Raji (cell line): Measurements from ENCODE around the gene GHR.

ENCODE experiments used
- POLR2A ChIP-seq: IDR thresholded peaks from 2 replicates; pipeline ENCODE4 v1.6.1; 2011; ENCODE audit warnings: low read depth, low read length, control low read depth; ENCODE audit not compliant: insufficient read depth

The GHR gene

DNA sequence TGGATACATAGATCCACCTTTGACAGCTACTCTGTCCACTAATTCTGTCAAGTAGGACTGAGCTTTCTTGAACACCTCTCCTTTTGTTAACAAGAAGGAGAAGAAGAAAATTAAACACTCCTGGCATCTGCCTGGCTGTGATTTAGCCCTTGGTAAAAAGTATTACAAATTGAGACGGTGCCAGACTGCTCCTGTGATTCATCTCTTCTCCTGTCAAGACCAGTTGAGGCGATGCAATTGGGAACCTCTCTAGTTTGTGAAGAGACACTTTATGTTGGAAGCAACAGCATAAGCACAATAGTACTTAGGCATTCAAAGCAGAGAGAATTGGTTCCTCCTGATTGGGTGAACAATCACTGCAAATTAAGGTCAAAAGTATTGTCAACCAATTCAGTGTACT, 72.7 kb downstream of the GHR start:
- TF ChIP-seq POLR2A: no peak

DNA sequence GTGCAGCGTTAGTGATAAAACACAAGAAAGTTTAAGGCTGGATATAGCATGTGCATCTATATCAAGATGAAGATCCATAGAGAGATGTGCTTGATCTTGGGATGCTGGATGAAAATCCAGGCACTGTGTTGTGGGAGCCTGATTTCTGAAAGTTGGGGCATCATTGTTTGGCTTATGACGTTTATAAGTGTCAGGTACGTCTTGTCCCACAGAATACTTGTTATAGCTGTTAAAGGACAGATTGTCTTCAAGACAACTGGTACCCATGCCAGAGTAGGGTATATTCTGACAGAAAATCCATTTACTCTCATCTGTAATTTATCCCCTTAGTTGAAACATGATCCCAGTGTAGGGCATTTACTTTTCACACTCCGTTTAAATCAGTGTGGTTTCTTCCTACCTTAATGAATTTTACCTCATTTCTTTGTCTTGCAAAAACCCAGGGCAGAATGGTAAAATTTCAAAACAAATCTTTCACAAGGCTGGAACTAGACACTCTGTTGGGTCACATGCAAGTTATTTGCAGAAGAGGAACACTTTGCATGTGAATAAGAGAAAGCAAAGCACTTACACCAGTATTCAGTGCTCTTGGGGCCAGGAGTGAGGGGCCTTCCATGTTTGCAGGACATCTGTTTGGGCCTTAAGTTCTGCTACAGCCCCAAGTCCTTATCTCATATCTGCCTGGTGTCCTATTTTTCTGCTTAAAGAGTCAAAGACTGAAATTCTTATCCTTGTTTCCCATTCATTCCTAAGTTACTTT, 73.3 kb downstream of the GHR start:
- TF ChIP-seq POLR2A: no peak

DNA sequence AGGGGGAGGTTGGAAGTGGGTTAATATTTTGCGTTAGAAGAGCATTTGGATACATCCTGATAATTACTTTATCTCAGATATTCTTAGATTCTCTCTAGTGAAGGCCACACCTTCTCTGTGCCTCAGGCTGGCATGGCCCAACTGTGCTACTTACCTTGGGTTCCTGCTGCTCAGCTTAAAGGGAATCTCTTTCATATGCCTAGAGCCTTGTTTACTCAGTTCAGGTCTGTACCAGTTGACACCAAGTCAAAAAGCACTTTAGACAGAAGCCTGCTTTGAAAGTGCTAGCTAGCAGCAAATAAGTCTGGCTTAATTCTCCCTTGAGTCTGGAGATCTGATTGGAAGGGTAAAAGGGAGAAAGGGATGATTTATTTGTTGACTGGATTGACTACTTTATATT, 74.8 kb downstream of the GHR start:
- no peak for TF ChIP-seq POLR2A

DNA sequence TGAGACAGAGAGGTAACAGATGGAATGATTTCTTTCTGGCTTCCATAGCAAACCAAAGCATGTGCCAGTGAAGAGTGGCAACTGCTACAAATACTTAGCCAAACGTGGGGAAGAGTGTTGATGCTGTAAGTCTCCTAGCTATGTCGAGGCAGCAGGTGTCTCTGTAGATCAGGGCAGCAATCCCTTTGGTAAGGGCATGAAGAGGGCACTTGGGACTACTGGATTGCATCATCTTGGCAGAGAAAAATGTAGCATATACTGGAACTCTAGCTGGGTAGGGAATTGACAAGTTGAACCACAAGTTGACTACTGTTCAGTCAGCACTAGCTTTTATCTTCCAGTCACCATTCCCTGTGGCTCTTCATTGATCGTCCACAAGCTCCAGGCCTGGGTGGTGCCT, 75.8 kb downstream of the GHR start:
- no peak for TF ChIP-seq POLR2A

DNA sequence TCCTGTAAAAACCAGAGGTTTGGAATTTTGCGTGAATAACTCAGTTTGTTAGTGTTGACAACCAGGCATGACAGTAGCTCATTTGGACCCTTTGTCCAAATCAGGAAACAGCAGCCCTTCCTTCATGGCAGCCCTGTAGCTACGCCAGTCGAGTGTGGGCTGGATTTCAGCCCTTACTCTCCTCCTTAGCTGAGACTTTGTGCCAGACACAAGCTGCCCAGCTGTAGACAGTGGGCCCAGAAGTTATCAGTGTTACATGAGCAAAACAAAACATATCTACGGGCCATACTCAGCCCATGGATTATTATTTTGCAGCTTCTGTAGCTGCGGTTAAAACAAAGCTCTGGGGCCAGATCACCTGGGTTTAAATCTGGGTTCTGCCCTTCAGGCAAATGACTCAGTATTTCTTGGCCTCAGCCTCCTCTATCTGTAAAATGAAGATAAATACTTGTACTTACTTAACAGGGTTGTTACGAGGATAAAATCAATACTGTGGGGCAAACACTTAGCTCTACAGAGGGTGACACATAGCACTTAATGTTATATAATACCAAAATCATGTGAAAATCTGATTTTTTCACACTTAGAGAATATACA, 76.9 kb downstream of the GHR start:
- no peak for TF ChIP-seq POLR2A

DNA sequence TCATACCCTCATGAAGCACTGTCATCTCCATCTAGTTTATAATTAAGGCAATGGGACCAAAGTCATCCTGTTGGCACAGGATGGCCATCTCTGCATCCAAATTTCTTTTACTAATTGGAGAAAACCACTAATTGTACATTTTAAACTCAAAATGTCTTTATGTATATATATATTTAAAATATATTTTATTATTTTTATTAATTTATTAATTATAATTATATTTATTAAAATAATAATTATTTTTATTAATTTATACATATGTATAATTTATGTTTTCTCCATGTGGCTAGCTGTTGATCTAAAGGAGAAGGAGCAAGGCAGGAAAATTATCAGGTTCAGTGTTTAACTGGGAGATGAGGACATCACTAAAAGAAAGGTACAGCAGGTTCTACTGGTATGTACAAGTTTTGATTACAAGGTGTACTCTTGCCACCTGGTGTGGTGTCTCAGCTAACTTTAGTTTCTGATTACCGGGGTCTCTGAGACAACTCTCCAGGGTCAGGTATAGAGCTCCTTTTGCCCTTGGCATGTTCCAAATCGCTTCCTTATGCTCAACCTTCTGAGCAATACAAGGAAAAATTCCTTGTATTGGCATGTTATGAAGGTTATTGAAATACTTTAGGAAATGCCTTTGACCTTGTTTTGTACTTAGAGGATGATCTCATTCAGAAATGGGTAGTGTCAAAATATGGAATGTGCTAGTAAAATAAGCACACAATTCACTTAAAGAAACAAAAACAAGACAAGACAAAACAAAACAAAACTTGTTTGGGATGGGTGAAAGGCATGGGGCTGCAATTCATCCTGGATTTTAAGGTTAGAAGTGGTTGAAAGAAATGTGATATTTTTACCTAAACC, 79.6 kb downstream of the GHR start:
- TF ChIP-seq POLR2A: no peak

DNA sequence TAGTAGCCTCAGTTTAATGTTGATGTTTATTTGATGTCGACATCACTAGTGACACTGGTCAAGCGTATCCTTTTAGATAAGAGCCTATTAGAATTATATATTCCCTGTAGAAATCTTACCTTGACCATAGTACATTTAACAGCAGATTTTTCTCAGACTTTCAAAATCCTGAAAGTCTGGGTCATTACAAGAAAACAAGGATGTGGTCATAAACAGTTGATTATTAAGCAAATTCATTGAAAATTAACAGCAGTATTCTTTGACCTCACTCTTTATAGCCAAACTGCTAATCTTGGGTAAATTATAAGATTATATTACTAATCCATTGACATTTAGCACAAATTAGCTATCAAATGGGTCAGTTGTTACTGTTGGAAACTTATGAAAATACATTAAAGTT, 83.4 kb downstream of the GHR start:
- TF ChIP-seq POLR2A: no peak

DNA sequence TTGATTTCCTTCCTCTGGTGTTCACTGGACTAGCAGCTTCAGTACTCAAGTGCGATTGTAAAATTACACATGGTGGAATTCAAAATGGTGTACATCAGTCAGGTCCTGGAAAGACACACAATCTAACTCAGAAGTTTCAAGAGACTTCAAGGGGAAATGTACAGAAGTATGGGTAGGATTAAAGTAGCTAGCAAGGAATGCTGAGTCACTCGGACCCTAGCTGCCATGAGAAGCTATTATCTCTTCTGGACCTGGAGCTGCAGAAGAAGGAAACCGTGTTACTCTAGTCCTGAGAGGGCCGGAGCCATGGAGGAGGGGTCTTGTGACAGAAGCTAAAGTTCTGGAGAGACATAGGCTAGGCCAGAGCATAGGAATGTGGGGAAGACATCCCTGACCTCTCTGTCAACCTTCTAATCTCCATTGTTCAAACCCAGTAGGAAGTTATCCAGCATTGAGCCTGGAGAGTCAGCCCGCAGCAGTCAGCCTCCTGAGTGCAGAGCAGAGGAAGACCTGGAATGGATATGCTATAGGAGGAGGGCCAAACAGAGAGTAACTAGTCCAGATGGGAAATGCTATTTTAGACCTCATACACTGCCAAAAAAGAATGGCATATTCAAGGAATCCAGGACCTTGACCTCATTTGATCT, 84.3 kb downstream of the GHR start:
- no peak for TF ChIP-seq POLR2A

DNA sequence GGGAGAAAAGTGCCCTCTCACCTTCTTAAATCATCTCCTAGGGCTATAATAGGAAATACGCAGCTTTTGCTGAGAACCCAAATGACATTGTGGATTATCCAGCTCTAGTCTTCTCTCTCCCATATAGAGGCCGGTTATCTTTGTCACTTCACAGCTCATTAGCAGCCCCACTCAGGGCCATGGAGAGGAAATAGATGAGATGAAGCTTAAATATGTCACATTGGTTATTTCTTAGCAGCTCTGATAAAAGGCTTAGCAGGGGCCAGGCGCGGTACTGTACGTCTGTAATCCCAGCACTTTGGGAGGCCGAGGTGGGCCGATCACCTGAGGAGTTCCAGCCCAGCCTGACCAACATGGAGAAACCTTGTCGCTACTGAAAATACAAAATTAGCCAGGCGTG, 90.0 kb downstream of the GHR start:
- TF ChIP-seq POLR2A: no peak

DNA sequence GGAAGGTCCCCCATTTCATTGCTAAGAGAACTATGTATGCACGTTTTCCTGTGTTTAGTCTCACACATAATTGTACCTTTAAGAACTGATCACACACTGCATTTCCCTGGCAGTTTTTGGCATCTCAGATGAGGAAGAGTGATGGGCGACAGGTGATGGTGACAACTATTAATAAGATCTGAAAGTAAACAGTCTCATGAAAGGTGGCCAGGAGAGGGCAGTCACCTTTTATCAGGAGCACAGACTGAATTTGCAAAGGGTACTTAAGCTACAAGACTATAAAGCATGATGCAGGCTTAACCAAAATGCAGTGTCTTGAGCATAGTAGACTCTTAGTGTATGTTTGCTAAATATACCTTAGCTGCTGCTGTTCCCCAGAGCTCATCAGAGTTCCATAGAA, 91.5 kb downstream of the GHR start:
- TF ChIP-seq POLR2A: no peak

DNA sequence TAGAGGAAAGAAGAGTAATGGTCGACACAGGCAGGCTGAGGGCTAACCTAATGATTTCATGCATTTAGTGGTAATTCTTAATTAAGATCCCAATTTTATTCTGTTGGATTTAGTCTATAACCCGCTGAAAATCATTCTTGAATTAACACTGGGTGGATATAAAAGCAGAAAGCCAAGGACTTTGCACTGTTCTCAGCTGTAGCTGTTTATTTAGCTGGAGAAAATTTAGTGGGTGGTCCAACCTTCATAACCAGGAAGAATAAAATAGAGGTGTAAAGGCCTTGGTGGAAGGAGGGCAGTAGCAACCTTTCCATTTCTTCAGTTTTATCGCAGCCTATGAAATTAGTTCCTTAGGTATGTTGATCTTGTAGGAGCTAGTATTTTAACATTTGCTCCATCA, 92.3 kb downstream of the GHR start:
- no peak for TF ChIP-seq POLR2A

DNA sequence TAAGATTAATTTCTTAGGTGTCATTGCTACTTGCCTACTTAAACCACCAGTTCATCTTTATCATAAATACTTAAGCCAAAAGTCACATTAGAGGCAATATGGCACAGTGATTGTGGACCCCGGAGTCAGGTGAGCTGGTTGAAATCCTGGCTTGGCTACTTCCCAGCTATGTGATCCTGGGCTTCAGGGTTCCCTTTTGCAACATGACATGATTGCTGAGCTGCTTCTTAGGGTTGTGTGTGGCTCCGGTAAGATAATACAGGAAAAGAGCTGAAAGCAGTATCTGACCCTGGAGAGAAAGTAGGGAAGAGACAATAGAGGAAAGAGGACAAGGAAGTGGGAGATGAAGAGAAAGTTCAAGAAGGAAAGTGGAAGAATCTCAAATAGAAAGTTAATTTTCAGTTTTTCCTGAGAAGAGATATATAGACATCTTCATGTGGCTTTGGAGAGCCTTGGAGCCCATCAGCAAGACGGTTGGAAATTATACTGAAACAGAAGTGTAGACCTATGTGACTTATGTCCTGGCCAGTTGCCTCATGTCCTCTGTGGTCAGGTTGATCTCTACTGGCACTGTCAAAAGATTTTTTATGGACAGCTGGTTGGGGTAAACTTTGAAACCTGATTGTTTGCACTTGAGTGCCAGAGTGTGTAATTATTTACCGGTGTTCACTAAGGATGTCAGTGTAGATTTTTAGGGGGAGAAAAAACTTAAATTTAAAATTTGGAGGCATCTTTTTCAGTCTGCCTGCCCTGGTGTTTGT, 93.2 kb downstream of the GHR start:
- TF ChIP-seq POLR2A: no peak

DNA sequence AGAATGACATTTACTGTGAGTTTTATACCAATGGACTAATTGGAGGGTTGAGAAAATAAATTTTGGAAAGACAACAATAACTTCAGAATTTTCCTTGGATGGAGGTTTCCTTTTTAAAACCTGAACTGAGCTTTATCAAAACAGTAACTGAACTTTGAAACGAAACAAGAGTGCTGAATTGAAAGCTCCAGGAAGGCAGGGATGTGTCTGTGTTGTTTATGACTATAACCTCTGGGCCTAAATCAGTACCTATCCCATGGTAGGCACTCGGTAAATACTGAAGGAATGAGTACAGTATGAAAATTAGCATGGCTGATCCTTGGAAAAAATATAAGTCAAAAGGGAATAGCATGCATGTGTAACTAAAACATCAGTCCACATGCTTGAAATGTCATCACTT, 93.9 kb downstream of the GHR start:
- no peak for TF ChIP-seq POLR2A

DNA sequence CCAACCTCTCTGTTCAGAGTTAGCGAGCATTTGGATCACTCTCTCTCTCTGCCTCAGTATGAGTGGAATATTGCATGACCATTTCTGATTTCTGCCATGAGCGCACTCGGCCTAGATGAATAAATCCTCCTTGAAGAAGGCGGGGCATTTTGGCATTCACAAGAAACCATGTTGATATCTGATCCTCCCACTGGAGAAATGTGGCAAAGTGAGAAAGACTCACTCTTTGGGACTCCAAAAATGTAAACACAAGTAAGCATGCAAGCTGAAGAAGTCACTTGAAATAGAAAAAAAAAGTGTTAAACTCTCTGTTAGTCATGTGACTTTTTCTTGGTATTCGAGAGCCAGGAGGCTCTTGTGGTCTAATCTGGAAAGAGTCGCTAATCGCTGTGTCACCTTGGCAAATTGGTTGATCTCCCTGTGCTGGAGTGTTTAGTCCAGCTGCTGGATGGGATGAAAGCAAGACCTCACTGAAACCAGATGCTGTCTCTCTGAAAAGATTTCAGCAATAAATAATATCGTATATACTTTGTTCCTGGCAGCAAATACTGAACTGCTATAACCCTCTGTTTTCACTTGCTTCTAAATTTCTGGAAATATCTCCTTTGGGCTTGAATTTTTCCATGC, 95.5 kb downstream of the GHR start:
- no peak for TF ChIP-seq POLR2A
